Hematopoietic multipotent progenitor cell (in vitro differentiated cells): ENCODE data around the gene C1QL1. TPM values are rescaled to one million over a fixed set of nuclear protein-coding genes. Genes with fewer than 3 reads are reported as not detected.

ENCODE experiments used
- DNase-seq, 3 donors: peaks; one replicate each; pipeline ENCODE4 v3.0.0-alpha.2; 2011 to 2015; ENCODE audit warnings: low read depth in 2 of 3, low spot score in 2 of 3
- total RNA-seq: library from RNA; depleted of rRNA; stranded (reverse); fragments of >200 nt; gene quantifications from one replicate; pipeline ENCODE4 v1.2.3, GENCODE V29; 2012

The C1QL1 gene
- total RNA-seq, result not detected

DNA sequence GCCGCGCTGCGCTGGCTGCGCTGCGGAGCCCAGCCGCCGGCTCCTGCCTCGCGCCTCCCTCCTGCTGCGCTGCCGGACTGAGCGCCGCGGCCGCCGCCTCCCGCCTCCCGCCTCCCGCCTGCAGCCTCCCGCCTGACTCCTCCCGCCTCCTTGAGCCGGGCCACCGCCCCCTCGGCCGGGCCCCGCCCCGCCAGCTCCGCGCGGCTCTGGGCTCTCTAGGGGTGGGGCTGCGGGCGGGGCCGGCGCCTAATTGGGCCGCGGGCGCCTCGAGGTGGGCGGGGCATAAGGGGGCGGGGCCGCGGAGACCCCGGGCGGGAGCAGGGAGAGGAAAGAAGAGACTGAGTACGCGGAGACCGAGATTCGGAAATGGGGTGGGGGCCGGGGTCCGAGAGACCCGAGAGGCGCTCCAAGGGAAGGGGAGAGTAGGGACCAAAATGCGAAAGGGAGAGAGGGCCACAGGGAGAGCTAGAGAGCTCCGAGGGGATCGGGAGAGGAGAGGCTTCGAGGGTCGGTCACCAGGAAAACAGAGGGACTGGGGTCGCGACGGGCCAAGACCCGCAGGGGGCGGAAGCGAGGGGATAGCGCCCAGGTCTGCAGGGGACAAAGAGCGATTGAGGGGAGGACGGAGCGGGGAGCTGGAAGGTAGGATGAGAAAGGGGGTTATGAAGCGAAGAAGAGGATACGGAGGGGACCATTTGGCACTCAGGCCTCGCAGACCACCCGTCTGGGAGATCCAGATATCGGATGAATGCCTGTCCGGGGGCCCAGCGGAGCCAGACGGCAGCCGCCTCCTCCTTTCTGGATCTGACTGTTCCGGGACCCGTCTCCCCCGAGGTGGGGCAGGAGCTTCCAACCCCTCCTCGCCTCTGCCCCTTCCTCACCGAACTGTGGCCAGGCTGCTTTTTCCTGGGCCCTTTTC lies at the start of gene C1QL1:
TSS of gene C1QL1 (minus strand) at position 79 of the 919 bp plus-strand sequence. CDS start 255 bp downstream, outside the sequence.
- peak; percentile 58 to 90 (median 88) for DNase-seq

DNA sequence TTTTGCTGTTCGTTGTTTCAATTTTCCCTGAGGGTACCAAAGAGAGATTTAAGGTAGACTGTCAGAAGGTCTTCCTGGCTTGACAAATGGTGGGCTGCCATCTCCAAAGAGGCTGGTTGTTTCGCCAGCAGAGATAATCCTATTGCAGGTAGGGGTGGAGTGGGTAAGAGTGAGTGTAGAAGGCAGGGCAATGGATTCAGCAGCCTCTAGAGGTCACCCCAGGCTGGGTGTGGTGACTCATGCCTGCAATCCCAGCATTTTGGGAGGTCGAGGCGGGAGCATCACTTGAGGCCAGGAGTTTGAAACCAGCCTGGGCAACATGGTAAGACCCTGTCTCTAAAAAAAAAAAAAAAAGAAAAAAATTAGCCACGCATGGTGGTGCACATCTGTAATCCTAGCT lies 48.7 kb upstream of the C1QL1 start:
- no peak for DNase-seq

DNA sequence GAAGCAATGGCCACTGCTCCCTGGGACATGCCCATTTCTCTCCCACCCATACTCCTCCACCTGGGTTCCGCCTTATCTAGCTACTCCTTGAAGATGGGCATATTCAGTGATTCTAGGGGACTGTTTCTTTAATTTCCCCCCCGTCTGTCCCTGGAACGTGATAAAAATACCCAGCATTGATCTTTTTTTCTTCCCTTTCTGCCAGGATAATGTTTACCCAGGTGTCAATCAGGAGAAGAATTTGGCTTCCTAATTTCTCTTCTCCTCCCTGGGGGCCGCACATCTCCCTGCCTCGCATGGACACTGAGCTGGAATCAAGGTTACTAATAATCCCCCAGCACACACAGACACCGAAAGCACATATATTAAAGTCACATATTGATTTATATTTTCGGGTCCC lies 48.1 kb upstream of the C1QL1 start:
- DNase-seq, result no peak

DNA sequence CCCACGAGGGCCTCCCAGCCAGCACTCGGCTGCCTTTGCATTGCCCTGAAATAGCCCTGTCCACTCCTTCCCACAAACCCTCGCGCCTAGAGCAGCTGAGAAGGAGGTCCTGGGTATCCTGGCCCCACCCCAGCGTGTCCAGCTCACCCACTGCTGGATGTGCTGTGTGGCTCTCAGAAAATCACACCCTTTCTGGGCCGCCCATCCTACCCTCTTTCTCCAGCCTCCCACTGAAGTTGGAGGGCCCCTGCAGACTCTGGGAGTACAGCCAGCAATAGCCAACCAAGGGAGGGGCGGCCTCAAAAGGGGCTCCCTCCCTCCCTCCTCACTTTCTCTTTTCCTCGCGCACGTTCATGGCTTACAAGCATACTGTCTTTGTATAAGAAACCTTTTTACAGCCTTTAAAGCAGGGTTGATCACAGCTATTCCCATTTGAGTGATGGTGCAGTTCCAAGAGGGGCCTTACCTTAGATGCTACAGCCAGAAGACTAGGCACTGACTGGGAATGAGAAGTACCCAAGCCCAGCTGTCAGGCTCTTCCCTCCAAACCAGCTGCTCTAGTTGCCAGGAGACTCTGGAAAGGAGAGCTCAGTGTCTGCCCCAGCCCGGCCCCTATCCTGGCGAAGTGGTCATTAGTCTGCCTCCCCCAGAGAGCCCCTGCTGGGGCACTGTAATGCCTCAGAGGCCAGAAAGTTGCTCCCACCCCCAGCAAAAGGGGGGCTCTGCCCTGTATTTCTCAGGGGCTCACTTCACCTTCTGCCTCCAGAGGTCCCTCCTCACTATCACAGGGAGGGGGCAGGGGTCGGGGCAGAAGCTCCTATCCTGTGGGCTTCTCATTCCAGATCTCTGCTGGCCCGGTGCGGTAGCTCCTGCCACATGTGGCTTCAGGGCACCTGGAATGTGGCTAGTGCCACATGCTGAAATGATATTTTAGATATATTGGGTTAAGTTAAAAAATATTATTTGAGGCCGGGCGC lies 45.2 kb upstream of the C1QL1 start:
- DNase-seq, result no peak

DNA sequence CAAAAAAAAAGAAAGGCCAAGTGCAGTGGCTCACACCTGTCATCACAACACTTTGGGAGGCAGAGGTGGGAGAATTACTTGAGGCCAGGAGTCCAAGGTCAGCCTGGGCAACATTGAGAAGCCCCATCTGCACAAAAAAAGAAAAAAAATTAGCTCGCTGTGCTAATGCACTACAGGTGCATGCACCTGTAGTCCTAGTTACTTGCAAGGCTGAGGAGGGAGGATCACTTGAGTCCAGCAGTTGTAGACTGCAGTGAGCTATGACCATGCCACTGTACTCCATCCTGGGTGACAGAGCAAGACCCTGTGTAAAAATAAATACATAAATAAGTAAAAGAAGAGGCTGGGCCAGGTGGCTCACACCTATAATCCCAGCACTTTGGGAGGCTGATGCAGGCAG lies 43.7 kb upstream of the C1QL1 start:
- no peak for DNase-seq

GRCh38 chr17:45009676-45010467 lies 41.8 kb upstream of the C1QL1 start:
- DNase-seq, result no peak

DNA sequence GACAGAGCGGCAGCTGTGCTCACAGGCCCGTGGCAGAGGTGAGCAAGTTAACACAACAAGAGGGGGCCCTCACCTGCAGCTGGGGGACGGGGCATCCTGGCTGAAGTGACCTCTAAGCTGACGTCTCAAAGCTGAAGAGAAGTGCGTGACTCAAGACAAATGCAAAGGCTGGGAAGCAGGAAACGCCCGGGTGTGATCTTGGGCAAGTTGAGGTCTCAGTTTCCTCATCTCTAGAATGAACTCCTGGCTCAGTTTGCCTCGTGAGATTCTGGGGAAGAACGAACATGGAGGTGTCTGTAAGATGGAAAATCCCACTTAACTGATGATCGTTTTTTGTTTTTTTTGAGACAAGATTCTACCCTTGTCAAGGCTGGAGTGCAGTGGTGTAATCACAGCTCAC lies 40.1 kb upstream of the C1QL1 start:
- DNase-seq, result no peak

DNA sequence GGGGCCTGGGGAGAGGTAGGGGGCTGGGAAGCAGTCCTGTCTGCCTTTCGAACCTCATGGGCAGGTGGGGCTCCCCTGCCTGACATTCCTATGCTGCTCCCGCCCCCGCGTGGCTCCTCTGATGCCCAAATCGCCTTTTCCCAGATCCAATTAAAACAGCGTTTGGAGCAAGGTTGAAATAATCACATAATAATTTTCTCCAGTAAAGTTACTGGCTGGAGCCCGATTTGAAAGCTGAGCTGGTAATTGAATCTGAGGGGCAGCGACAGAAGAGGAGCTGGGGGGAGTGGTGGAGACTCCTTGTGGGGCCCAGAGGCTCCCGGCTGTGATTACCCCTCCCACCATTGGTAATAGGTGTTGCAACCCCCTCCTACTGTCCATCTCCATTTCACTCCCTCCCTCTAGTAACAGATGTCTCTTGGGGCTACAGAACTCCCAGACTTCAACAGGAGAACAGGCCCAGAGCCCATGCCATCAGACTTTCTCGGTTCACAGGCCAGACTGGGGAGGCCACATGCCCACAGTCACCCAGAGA lies 38.9 kb upstream of the C1QL1 start:
- DNase-seq, result no peak

DNA sequence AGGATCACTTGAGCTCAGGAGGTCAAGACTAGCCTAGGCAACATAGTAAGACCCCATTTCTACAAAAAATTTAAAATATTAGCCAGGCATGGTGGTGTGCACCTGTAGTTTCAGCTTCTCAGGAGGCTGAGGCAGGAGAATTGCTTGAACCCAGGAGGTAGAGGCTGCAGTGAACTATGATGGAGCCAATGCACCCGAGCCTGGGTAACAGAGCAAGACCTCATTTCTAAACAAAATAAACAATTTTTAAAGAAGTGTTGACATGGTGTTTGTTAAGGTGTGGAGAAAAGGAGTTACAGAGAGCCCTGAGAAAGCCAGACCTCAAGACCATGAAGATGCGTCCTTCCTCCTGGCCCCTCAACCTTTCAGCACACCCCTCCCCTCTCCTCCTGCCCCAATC lies 37.6 kb upstream of the C1QL1 start:
- DNase-seq, result no peak

DNA sequence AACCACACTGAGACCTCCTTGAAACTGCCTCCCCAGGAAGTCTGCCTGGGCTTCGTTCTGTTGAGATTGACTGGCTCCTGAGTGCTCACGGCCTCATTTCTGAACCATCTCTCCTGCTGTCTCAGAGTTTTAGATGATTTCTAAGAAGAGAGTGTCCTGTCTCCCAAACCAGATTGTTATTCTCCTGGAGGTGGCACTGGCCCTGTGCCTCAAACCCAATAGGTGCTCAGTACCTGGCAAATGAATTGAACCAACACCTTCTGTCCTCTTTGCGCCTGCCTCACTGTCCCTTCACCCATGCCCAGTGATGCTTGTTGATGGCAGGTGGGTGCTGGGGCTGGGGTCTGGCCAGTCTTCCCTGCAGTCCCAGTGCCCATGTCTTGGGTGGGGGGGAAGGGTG lies 36.3 kb upstream of the C1QL1 start:
- no peak for DNase-seq

- no peak for DNase-seq
These were observed 35.8 kb upstream of the C1QL1 start for GRCh38 chr17:45003877-45004276.

DNA sequence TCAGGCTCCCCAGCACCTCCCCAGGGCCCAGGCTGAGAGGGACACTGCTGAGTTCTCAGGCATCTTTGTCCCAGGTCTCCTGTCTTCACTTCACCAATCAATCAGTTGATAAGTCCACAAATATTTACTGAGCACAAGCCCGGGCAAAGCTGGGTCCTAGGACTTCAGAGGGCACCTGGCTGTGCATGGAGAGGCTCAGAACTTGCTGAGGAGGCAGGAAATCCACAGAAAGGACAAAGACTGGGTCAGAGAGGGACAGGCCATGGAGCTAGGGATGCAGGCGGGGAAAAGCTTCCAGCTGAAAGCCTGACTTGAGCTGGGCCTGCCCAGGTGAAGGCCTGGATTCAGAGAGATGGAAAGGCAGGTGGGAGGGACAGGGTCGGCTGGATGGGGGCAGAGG lies 33.2 kb upstream of the C1QL1 start:
- DNase-seq, result no peak

GRCh38 chr17:44999433-44999832 lies 31.3 kb upstream of the C1QL1 start:
- DNase-seq, result no peak

DNA sequence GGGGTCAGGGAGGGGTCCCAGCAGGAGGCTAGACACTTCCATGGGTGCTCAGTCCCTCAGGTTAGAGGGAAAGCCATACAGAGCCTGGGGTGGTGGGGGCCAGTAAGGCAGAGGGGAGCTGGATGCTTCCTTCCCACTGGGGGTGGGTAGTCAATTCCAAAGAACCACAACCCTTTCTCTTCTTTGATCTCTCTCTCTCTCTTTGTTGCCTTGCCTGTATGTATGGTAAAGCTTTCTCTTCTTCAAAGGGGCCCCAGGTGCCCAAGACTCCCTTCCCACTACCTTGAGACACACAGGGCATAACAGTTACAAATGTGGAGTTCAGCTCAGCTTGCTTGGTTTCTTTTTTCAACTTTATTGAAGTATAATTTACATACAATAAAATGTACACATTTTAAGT lies 30.5 kb upstream of the C1QL1 start:
- no peak for DNase-seq

- no peak for DNase-seq
These were observed 29.8 kb upstream of the C1QL1 start for GRCh38 chr17:44997733-44998520.

GRCh38 chr17:44996304-44996703 lies 28.2 kb upstream of the C1QL1 start:
- DNase-seq, result no peak

DNA sequence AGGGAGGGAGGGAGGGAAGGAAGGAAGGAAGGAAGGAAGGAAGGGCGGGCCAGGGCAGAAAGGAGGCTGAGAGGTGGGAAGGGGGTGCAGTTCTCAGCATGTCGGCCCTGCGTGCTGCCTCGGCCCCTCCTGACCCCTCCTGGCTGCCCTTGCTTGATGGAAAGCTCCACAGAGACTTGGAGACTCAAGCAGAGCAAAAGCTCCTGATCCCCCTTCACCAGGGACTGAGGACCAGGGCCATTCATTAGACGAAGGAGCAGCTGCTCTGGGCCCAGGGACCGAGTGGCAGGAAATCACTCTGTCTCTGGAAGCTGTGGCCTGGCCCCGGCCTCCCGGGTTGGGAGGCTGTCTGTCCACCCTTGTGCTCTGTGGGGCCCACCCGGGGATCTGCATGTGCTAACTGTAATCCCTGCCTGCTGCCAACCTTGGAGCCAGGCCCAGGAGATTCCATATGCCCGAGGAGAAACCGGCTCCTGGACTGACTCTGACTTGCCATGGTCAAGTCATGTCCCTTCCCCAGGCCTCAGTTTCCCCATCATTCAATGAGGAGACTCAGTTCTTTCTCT lies 27.4 kb upstream of the C1QL1 start:
- no peak for DNase-seq

DNA sequence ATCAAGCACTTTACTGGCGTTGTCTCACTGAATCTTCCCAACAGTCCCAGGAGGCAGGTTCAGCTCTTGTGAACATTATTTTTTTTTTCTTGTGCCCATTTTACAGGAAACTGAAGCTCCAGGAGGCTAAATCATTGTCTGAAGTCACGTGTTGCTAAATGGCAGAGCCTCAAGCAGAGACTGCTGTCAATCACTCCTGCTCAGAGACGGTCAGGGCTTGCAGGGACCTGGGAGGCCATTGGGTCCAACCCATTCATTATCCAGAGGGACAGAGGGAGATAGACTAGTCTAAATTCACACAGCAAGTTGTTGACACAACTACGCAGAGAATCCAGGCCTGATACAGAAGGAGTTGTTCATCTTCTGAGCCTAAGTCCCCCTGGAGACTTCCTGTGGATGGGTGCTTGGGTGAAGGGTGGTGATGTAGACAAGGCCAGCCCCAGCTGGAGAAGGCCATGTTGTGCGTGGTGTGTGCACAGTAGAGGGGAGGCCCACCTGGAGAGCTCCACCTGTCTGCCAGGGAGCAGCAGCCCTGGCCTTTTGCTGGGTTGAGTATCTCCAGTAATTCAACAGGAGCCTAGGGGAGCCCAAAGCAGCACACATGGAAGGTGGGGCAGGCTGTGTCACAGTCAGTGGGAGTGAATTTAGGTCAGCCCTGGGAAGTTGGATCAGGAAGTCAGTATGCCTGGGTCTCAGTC lies 24.3 kb upstream of the C1QL1 start:
- no peak for DNase-seq

- DNase-seq, result no peak
These were observed 22.9 kb upstream of the C1QL1 start for GRCh38 chr17:44990994-44991393.
